Measurements from ENCODE around the gene ZCCHC4.
A peak's percentile ranks its signal among the peaks of the same experiment; 100 is the strongest.

Gene ZCCHC4, protein sequence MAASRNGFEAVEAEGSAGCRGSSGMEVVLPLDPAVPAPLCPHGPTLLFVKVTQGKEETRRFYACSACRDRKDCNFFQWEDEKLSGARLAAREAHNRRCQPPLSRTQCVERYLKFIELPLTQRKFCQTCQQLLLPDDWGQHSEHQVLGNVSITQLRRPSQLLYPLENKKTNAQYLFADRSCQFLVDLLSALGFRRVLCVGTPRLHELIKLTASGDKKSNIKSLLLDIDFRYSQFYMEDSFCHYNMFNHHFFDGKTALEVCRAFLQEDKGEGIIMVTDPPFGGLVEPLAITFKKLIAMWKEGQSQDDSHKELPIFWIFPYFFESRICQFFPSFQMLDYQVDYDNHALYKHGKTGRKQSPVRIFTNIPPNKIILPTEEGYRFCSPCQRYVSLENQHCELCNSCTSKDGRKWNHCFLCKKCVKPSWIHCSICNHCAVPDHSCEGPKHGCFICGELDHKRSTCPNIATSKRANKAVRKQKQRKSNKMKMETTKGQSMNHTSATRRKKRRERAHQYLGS

GRCh38 chr4:25312496-25313200 is at the start of gene ZCCHC4:
Gene ZCCHC4, plus strand, starts transcription at chr4:25312774. Its CDS starts 36 bp downstream, at chr4:25312810.
- peak; percentile 84 for DNase-seq

- no peak for DNase-seq
Observed at GRCh38 chr4:25271866-25272265, 40.7 kb upstream of the ZCCHC4 start.

DNA sequence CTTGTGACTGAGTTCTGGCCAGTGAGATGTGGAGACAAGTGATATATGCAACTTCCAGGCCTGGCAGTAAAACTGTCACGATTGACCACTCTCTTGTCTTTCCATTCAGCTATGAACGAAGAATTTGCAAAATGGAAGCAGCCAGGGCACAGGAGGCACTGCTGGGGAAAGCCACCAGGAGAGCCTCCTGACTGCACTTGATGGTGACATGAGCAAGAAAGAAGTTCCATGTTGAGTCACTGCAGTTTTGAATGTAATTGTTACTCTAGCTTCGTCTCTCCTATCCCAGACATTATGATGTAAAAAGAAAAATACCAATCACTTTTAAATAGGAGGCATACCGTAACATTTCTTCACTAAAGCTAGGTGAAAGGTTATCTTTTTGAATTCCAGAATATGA is 32.4 kb upstream of the ZCCHC4 start:
- no peak for DNase-seq

- no peak for DNase-seq
Observed at GRCh38 chr4:25283948-25284347, 28.6 kb upstream of the ZCCHC4 start.

DNA sequence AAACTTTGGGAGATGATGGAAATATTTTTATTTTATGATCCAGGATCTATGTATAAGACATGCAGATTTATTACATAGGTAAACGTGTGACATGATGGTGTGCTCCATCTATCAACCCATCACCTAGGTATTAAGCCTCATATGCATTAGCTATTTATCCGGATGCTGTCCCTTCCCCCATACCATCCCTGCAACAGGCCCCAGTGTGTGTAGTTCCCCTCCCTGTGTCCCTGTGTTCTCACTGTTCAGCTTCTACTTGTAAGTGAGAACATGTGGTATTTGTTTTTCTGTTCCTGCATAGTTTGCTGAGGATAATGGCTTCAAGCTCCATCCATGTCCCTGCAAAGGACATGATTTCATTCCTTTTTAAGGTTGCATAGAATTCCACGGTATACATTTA is 28.1 kb upstream of the ZCCHC4 start:
- DNase-seq, result no peak

- no peak for DNase-seq
Observed at GRCh38 chr4:25290490-25291067, 22.0 kb upstream of the ZCCHC4 start.

- no peak for DNase-seq
Observed at GRCh38 chr4:25291158-25291733, 21.3 kb upstream of the ZCCHC4 start.

DNA sequence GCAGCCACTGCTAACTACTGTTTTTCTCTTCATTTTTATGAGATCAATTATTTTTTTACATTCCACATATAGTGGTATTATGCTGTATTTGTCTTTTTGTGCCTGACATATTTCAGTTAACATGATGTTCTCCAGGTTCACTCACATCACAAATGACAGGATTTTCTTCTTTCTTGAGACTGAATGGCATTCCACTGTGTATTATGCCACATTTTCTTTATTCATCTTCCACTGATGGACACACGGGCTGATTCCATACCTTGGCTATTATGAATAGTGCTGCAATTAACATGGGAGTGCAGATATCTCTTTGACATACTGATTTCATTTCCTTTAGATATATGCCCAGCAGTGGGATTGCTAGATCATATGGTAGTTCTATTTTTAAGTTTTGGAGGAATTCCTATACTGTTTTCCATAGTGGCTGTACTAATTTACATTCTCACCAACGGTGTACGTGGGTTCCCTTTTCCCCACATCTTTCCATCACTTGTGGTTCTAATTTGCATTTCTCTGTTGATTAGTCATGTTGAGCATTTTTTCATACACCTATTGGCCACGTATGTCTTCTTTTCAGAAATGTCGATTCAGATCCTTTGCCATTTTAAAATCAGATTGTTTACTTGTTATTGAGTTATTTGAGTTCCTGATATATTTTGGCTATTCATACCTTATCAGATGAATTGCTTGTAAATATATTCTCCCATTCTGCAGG is 14.9 kb upstream of the ZCCHC4 start:
- no peak for DNase-seq

DNA sequence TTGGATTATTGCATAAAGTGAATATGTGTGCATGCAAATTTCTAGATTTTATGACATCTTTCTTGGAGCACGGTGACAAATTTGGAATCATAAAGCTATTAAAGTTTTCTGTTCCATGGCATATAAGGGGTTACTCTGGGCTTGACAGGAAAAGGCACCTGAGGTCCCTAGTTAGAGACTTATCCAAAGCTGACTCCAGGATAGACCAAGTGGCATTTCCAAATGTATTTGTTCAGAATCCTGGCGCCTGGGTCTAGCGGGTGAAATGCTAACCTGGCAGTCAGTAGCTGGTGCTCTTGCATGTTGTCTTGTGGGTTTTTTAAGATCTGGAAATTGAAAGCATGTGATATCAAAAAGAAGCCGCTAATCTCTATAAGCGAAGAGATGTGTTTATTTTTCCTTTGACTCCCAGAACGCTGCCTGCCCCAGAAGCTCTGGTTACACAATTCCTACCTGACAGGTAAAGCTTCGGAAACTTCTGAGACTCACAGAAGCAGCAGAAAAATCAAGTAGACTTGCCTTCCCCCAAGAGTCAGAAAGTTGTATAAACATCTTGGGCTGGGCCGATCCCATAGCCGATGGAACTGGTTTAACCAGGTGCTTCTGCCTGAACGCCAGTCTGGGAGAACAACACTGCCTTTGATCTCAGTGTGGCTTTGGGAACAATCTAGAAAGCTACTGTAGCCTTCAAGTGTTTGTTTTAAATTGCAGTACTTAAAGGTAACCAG is 12.9 kb upstream of the ZCCHC4 start:
- no peak for DNase-seq

DNA sequence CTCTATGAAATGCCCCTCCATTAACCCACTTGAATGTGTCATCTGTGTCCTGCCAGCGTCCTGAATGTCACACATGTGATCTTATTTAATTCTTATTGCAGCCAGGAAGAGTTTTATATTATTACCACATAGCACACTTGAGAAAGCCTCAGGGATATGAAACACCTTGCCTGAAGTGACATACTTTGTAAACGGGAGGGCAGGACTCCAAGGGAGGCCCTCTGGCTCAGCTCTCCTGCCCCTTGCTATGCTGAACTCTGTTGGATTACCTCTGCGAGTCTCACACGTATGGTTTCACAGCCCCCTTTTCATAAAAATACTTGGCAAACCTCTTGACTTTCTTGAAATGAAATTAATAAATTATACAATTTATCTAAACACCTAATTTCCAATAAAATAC is 11.1 kb upstream of the ZCCHC4 start:
- no peak for DNase-seq

DNA sequence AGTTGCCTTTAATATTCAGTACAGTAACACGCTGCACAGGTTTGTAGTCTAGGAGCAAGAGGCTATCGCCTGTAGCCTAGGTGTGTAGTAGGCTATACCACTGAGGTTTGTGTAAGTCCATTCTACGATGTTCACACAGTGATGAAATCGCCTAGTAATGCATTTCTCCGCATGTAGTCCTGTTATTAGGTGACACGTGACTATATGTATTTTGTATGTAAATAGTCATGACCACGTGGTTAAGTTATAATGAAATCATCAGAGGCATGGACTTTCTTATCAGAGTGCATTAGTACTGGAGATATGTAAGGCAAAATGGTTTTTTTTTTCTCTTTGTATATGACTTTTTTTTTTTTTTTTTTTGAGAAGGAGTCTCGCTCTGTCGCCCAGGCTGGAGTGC is 9.9 kb upstream of the ZCCHC4 start:
- no peak for DNase-seq

DNA sequence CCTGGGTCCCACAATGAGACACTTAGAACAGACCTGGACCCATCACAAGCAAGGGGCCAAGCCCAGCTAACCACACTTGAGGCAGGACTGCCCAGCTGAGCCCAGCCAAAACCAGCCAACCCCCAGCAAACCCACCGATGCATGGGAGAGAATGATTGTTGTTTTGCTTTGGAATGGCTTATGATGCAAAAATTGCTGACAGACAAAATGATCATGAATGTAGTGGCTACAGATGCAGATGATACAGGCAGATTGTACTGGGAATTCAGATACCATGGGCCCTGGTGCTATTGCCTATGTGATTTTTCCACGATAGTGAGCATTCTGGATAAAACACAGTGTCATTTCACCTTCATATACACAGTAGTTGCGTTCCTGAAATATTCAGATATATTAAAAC is 9.0 kb upstream of the ZCCHC4 start:
- no peak for DNase-seq

DNA sequence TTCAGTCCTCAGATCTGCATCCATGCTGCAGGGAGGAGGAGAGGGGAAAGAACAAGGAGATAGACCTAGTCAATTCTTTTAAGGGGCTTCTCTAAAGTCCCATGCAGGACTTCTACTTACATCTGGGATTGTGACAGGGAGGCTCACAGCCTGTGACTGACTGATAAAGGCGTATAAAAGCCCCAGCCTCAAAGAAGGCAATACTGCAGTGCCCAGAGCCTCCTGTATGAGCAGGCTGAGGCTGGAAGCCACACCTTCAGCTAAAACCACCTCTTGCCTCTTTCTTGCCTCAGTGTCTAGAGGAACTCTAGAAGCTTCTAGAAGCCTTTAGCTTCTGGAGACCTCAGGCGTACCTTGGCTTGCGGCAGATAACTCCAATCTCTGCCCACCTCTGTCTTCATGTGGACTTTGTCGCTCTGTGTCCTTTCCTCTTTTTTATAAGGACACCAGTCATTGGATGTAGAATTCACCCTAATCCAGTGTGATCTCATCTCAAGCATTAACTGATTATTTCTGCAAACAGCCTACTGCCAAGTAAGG is 6.0 kb upstream of the ZCCHC4 start:
- no peak for DNase-seq

- DNase-seq, result no peak
Observed at GRCh38 chr4:25307596-25307995, 5.0 kb upstream of the ZCCHC4 start.

GRCh38 chr4:25308306-25308705 is 4.3 kb upstream of the ZCCHC4 start:
- no peak for DNase-seq

- no peak for DNase-seq
Observed at GRCh38 chr4:25308761-25309160, 3.8 kb upstream of the ZCCHC4 start.

DNA sequence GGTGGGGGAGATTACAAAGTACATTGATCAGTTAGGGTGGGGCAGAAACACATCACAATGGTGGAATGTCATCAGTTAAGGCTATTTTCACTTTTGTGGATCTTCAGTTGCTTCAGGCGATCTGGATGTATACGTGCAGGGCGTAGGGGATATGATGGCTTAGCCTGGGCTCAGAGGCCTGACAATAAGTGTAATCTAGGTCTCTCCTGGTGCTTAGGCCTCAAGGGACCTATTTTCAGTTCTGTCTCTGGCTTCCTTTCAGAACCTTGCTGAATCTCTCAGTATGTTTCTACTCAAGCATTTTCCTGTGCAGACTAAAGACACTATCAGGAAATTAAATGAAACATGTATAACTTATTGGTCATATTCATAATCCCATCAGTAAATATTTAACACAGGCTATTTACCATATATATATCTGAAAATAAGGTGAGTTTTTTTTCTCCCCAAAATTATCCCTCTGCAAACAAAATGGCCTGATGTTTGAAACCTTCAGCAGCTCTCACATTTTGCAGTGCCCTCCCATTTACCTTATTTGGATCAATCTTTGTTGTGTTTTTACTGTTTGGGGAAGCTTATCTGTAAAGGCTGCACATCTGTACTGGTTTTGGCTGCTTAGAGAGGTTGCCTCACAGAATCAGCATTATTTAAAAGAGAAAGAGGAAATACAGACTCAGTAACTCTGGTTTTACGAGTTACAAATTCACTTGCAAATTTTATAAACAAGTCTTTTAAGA is 2.3 kb upstream of the ZCCHC4 start:
- DNase-seq, result no peak

- DNase-seq, result no peak
Observed at GRCh38 chr4:25310803-25311166, 1.8 kb upstream of the ZCCHC4 start.

GRCh38 chr4:25313201-25313895 is 774 bp downstream of the ZCCHC4 start:
- no peak for DNase-seq

DNA sequence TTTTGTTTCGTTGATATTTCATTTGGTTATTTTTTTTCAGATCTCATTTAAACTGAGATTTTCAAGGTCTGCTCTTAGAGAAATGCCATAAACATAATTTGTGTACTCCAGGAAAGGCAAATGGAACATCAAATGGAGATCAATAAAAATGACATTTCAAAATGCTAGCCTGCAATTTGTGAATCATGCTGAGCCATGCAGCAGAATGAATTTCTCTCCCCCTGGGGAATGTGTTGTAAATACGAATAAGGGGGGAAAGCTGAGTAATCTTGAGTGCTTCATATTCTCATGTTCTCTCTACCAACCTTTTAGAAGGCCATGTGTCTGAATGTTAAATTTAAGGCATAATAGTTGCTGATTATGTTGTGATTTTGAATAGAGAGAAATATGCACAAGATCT is 7.8 kb downstream of the ZCCHC4 start:
- DNase-seq, result no peak

DNA sequence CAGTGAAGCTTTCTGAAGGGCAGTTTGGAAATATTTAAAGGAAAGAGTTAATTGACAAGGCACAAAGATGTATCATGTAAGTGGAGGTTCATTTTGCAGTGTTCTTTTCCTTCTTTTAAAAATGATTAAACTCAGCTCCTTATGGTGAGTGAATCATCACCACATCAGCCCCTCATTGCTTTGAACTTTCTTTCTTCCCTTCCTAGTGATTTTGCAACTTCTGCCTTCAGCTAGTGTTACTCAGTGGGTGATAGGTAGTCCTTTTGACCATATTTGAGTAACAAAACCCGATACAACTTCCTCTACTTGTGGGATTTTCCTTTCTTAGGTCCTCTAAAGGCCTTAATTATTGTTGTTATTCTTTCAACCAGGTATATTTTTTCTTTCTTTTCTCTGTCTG is 8.2 kb downstream of the ZCCHC4 start:
- DNase-seq, result no peak

All from NCI-H1092 treated with DMSO at 0.1 percent for 48 hours (cell line).